Panc1 (cell line): ENCODE measurements around the gene CCDC88A. TPM values are rescaled to one million over a fixed set of nuclear protein-coding genes. Genes with fewer than 3 reads are reported as not detected.
"Not testable (repeated sequence)": the region's sequence is repeated elsewhere in the genome, so short reads cannot be mapped to it uniquely, and the experiment has no call there.

Experiments used
- ATAC-seq: fragments of 200-7000 bp; cut with Tn5 transposase; 2 replicates; pipeline ENCODE4 v1.9.1; 2020; ENCODE audit warnings: mild to moderate bottlenecking, moderate library complexity
- BruUV-seq: library from RNA; stranded (reverse); fragments of 400-500 nt; replicated peaks from 2 replicates; lab custom pipeline; 2021; lab: Mats Ljungman, UMichigan
- CTCF ChIA-PET: fragments of 300-600 bp; sonication (Branson Sonifier 250); formaldehyde crosslinking; loops from one replicate; lab custom pipeline; 2022; ENCODE audit warnings: antibody characterized with exemption; lab: Charles Lee
- POLR2A ChIA-PET: fragments of 300-600 bp; sonication (Branson Sonifier 250); formaldehyde crosslinking; loops from one replicate; lab custom pipeline; 2022; ENCODE audit warnings: antibody characterized with exemption; lab: Charles Lee
- DNase-seq: peaks from one replicate; pipeline ENCODE4 v3.0.0-alpha.2; 2010; ENCODE audit warnings: low read depth, low spot score
- H3K27ac ChIP-seq: 2 replicates; pipeline ENCODE4 v1.5.1; 2011; ENCODE audit warnings: mild to moderate bottlenecking, low read length, inconsistent platforms
- H3K27me3 ChIP-seq: fragments of 200-500 bp; sonication (Bioruptor generic); 2 replicates; pipeline ENCODE4 v1.6.0; 2014; ENCODE audit warnings: low read length, inconsistent platforms; ENCODE audit not compliant: control insufficient read depth, insufficient read depth
- H3K36me3 ChIP-seq: fragments of 200-500 bp; sonication (Bioruptor generic); 2 replicates; pipeline ENCODE4 v1.5.1; 2014; ENCODE audit warnings: inconsistent platforms, mild to moderate bottlenecking, low read length, moderate library complexity; ENCODE audit not compliant: control insufficient read depth, insufficient read depth
- H3K4me1 ChIP-seq: 2 replicates; pipeline ENCODE4 v1.5.1; 2011; ENCODE audit warnings: inconsistent platforms, mild to moderate bottlenecking, low read length, moderate library complexity; ENCODE audit not compliant: control insufficient read depth, insufficient read depth
- H3K4me3 ChIP-seq, 2 experiments: 2 replicates each; pipeline ENCODE4 v1.5.1; 2011 to 2012; ENCODE audit warnings: low read depth in 2 of 2, low read length in 2 of 2, mild to moderate bottlenecking in 2 of 2, inconsistent platforms in 1 of 2, moderate library complexity in 1 of 2
- H3K9me3 ChIP-seq: fragments of 200-500 bp; sonication (Bioruptor generic); 2 replicates; pipeline ENCODE4 v1.5.1; 2014; ENCODE audit warnings: low read depth, mild to moderate bottlenecking, inconsistent platforms, low read length, moderate library complexity; ENCODE audit not compliant: control insufficient read depth, insufficient read depth
- POLR2AphosphoS5 ChIP-seq: IDR thresholded peaks from 2 replicates; pipeline ENCODE4 v1.6.1; 2012; ENCODE audit warnings: mild to moderate bottlenecking, low read depth, low read length, moderate library complexity
- REST ChIP-seq, 2 experiments: IDR thresholded peaks; 2 replicates each; pipeline ENCODE4 v1.6.1; 2011 to 2012; ENCODE audit warnings: low read depth in 2 of 2, control low read depth in 1 of 2, low read length in 1 of 2, mild to moderate bottlenecking in 1 of 2, moderate library complexity in 1 of 2; ENCODE audit not compliant: insufficient read depth in 1 of 2
- TCF7L2 ChIP-seq: IDR thresholded peaks from 2 replicates; pipeline ENCODE4 v1.6.1; 2011; ENCODE audit warnings: mild to moderate bottlenecking, low read depth, low read length, inconsistent platforms
- in situ Hi-C: cut with HindIII; loops from 2 replicates; pipeline ENCODE4 v1.10.0; 2016; ENCODE audit warnings: low sequenced_read_pairs, low pct_unique_long_range_greater_than_20kb
- intact Hi-C: fragments of 100-400 bp; cut with micrococcal nuclease; formaldehyde crosslinking; loops from one replicate; pipeline ENCODE4 v1.10.0; 2022; ENCODE audit not compliant: unreplicated experiment
- total RNA-seq: library from RNA; stranded (reverse); gene quantifications from one replicate; pipeline ENCODE4 v1.2.1, GENCODE V29; 2021; ENCODE audit not compliant: unreplicated experiment
- TF ChIP-seq, protein P1 (sequence below): fragments of 450-650 bp; IDR thresholded peaks from 2 replicates; pipeline ENCODE4 v1.5.1; 2017; ENCODE audit warnings: mild to moderate bottlenecking

The CCDC88A gene
- total RNA-seq, 1 experiment from 2014 or later, result 99.8 TPM

GRCh38 chr2:55357927-55358326, 61.7 kb downstream of the CCDC88A start:
- CTCF ChIA-PET, result no interaction called here
- no peak for DNase-seq
- POLR2A ChIA-PET, result no interaction called here
- Histone ChIP-seq H3K36me3 (peaks cover 8% of the 10 kb centered on the region), H3K27me3 (no peaks in the 10 kb centered on the region), H3K4me1 (no peaks in the 10 kb centered on the region), H3K4me3 (no peak overlapping the region), H3K9me3 (no peaks in the 10 kb centered on the region), H3K27ac (no peak overlapping the region)
- in situ Hi-C loops (no loop called here), intact Hi-C loops (no loop called here)
- TF ChIP-seq POLR2AphosphoS5, result no peak
- TF ChIP-seq, protein P1, sequence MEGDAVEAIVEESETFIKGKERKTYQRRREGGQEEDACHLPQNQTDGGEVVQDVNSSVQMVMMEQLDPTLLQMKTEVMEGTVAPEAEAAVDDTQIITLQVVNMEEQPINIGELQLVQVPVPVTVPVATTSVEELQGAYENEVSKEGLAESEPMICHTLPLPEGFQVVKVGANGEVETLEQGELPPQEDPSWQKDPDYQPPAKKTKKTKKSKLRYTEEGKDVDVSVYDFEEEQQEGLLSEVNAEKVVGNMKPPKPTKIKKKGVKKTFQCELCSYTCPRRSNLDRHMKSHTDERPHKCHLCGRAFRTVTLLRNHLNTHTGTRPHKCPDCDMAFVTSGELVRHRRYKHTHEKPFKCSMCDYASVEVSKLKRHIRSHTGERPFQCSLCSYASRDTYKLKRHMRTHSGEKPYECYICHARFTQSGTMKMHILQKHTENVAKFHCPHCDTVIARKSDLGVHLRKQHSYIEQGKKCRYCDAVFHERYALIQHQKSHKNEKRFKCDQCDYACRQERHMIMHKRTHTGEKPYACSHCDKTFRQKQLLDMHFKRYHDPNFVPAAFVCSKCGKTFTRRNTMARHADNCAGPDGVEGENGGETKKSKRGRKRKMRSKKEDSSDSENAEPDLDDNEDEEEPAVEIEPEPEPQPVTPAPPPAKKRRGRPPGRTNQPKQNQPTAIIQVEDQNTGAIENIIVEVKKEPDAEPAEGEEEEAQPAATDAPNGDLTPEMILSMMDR, result no peak
- no peak for TF ChIP-seq REST (IDR thresholded peaks at IDR 0.05; ENCODE audit: insufficient read depth in 1 of 2, low read depth in 2 of 2, low read length in 1 of 2)
- no peak for TF ChIP-seq TCF7L2
- no TSS peak for BruUV-seq
- ATAC-seq, result no peak

DNA sequence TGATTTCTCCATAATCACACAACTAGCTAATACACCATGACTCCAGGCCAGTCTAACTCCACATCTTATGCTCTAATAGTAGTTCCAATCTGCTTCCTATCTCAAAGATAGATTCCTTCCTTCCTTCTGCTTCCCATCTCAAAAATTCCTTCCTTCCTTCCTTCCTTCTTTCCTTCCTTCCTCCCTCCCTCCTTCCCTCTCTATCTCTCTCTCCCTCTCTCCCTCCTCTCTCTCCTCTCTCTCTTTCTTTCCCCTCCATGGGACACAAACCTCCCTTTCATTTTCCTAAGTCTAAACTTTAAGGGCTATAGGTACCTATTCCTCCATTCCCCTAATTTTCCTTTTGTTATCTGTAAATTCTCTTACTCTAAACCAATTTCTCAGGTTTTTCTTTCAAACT, 62.5 kb downstream of the CCDC88A start:
- Histone ChIP-seq H3K27me3 (no peaks in the 10 kb centered on the region), H3K9me3 (no peaks in the 10 kb centered on the region), H3K4me1 (no peaks in the 10 kb centered on the region), H3K27ac (no peak overlapping the region), H3K4me3 (no peak overlapping the region), H3K36me3 (peaks cover 4% of the 10 kb centered on the region)
- in situ Hi-C loops, result no loop called here
- ChIA-PET CTCF (no interaction called here), POLR2A (no interaction called here)
- no peak for TF ChIP-seq REST (IDR thresholded peaks at IDR 0.05; ENCODE audit: insufficient read depth in 1 of 2, low read depth in 2 of 2, low read length in 1 of 2)
- BruUV-seq, result no TSS peak
- DNase-seq, result no peak
- no peak for ATAC-seq
- intact Hi-C loops, result no loop called here

DNA sequence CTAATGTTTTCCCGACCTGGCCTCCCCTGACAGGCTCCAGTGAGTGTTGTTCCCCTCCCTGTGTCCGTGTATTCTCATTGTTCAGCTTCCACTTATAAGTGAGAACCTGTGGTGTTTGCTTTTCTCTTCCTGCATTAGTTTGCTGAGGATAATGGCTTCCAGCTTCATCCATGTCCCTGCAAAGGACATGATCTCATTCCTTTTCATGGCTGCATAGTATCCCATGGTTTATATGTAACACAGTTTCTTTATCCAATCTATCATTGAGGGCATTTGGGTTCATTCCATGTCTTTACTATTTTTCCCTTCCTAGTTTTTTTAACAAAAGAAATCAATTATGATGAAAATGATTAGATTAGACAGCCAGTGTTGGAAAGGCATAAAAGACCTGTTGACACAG, 63.5 kb downstream of the CCDC88A start:
- in situ Hi-C loops, DNase-seq, BruUV-seq, intact Hi-C loops, H3K4me3 ChIP-seq, ATAC-seq, H3K9me3 ChIP-seq, H3K27ac ChIP-seq, POLR2A ChIA-PET, H3K36me3 ChIP-seq, H3K27me3 ChIP-seq, CTCF ChIA-PET, H3K4me1 ChIP-seq: not testable (repeated sequence)
